Dendritic cell treated with granulocyte-macrophage colony-stimulating factor and Interleukin-4, amounts not matched to agents 40 ng/mL and 50 ng/mL, for 4 days (primary cell): Measurements from ENCODE around the gene CRIP1.

Source experiments
- H3K27ac Mint-ChIP-seq: one replicate; pipeline ENCODE4 v1.8.0; 2022; ENCODE audit warnings: mild to moderate bottlenecking, mixed read lengths
- H3K27me3 Mint-ChIP-seq: one replicate; pipeline ENCODE4 v1.8.0; 2022; ENCODE audit warnings: mild to moderate bottlenecking, mixed read lengths
- H3K36me3 Mint-ChIP-seq: one replicate; pipeline ENCODE4 v1.8.0; 2022; ENCODE audit warnings: low read depth, mixed read lengths
- H3K4me1 Mint-ChIP-seq: one replicate; pipeline ENCODE4 v1.8.0; 2022; ENCODE audit warnings: low read depth, mixed read lengths
- H3K4me3 Mint-ChIP-seq: one replicate; pipeline ENCODE4 v1.8.0; 2022; ENCODE audit warnings: mild to moderate bottlenecking, moderate library complexity, mixed read lengths
- H3K9me3 Mint-ChIP-seq: one replicate; pipeline ENCODE4 v1.8.0; 2022; ENCODE audit warnings: mixed read lengths
- intact Hi-C: fragments of 100-400 bp; cut with micrococcal nuclease; formaldehyde crosslinking; loops from one replicate; pipeline ENCODE4 v1.15.0; 2022

The CRIP1 gene

GRCh38 chr14:105493921-105494605 lies 7.4 kb downstream of the CRIP1 start:
- Mint-ChIP-seq H3K27me3 (no peaks in the 10 kb centered on the region), H3K4me3 (no peak overlapping the region), H3K9me3 (no peaks in the 10 kb centered on the region), H3K27ac (no peak overlapping the region), H3K36me3 (peaks cover 62% of the 10 kb centered on the region), H3K4me1 (peaks cover 16% of the 10 kb centered on the region)
- intact Hi-C loops: loop anchor here (5.0 kb wide), 2 partner anchors 33 to 102 kb away; partner anchors contain the start of gene TMEM121

GRCh38 chr14:105494606-105494929 lies 7.9 kb downstream of the CRIP1 start:
- no peaks in the 10 kb centered on the region for H3K27me3 Mint-ChIP-seq
- no peak overlapping the region for H3K4me3 Mint-ChIP-seq
- no peaks in the 10 kb centered on the region for H3K9me3 Mint-ChIP-seq
- peaks cover 11% of the 10 kb centered on the region for H3K4me1 Mint-ChIP-seq
- intact Hi-C loops: loop anchor here (5.0 kb wide), 2 partner anchors 33 to 102 kb away; partner anchors contain the start of gene TMEM121
- H3K36me3 Mint-ChIP-seq: peaks cover 58% of the 10 kb centered on the region
- H3K27ac Mint-ChIP-seq: no peak overlapping the region

- intact Hi-C loops: no loop called here
- H3K4me1 Mint-ChIP-seq: peaks cover 7% of the 10 kb centered on the region
- peaks cover 57% of the 10 kb centered on the region for H3K36me3 Mint-ChIP-seq
- no peak overlapping the region for H3K4me3 Mint-ChIP-seq
- no peaks in the 10 kb centered on the region for H3K9me3 Mint-ChIP-seq
- no peaks in the 10 kb centered on the region for H3K27me3 Mint-ChIP-seq
- no peak overlapping the region for H3K27ac Mint-ChIP-seq
These were observed 8.7 kb downstream of the CRIP1 start for GRCh38 chr14:105495101-105495989.

GRCh38 chr14:105495990-105496830 lies 9.5 kb downstream of the CRIP1 start:
- Mint-ChIP-seq H3K36me3 (peaks cover 57% of the 10 kb centered on the region), H3K27me3 (no peaks in the 10 kb centered on the region), H3K4me1 (peaks cover 7% of the 10 kb centered on the region), H3K27ac (no peak overlapping the region), H3K9me3 (no peaks in the 10 kb centered on the region), H3K4me3 (no peak overlapping the region)
- intact Hi-C loops: no loop called here

GRCh38 chr14:105496831-105497591 lies 10.3 kb downstream of the CRIP1 start:
- peaks cover 2% of the 10 kb centered on the region for H3K4me1 Mint-ChIP-seq
- H3K27me3 Mint-ChIP-seq: no peaks in the 10 kb centered on the region
- intact Hi-C loops: no loop called here

GRCh38 chr14:105497671-105498429 lies 11.2 kb downstream of the CRIP1 start:
- intact Hi-C loops: no loop called here
- peaks cover 55% of the 10 kb centered on the region for H3K36me3 Mint-ChIP-seq
- no peak overlapping the region for H3K4me3 Mint-ChIP-seq
- no peaks in the 10 kb centered on the region for H3K9me3 Mint-ChIP-seq
- no peak overlapping the region for H3K27ac Mint-ChIP-seq
- H3K27me3 Mint-ChIP-seq: peaks cover 5% of the 10 kb centered on the region
- no peaks in the 10 kb centered on the region for H3K4me1 Mint-ChIP-seq

More at GRCh38 chr14:105496831-105497591, 10.3 kb downstream of the CRIP1 start:
- Mint-ChIP-seq H3K4me3 (no peak overlapping the region), H3K27ac (no peak overlapping the region), H3K9me3 (no peaks in the 10 kb centered on the region), H3K36me3 (peaks cover 57% of the 10 kb centered on the region)

GRCh38 chr14:105498430-105499255 lies 12.0 kb downstream of the CRIP1 start:
- H3K9me3 Mint-ChIP-seq: no peaks in the 10 kb centered on the region
- no peaks in the 10 kb centered on the region for H3K4me1 Mint-ChIP-seq
- no peak overlapping the region for H3K27ac Mint-ChIP-seq
- intact Hi-C loops: no loop called here
- peaks cover 47% of the 10 kb centered on the region for H3K36me3 Mint-ChIP-seq
- no peak overlapping the region for H3K4me3 Mint-ChIP-seq
- H3K27me3 Mint-ChIP-seq: peaks cover 7% of the 10 kb centered on the region

GRCh38 chr14:105499256-105500035 lies 12.8 kb downstream of the CRIP1 start:
- H3K9me3 Mint-ChIP-seq: no peaks in the 10 kb centered on the region
- H3K36me3 Mint-ChIP-seq: peaks cover 39% of the 10 kb centered on the region
- H3K4me3 Mint-ChIP-seq: no peak overlapping the region
- no peak overlapping the region for H3K27ac Mint-ChIP-seq
- intact Hi-C loops: no loop called here
- H3K27me3 Mint-ChIP-seq: peaks cover 10% of the 10 kb centered on the region
- no peaks in the 10 kb centered on the region for H3K4me1 Mint-ChIP-seq

- Mint-ChIP-seq H3K4me1 (no peaks in the 10 kb centered on the region), H3K27me3 (peaks cover 10% of the 10 kb centered on the region), H3K27ac (no peak overlapping the region), H3K36me3 (peaks cover 32% of the 10 kb centered on the region), H3K9me3 (no peaks in the 10 kb centered on the region), H3K4me3 (no peak overlapping the region)
- intact Hi-C loops: no loop called here
These were observed 13.5 kb downstream of the CRIP1 start for GRCh38 chr14:105500036-105500725.

- Mint-ChIP-seq H3K27me3 (peaks cover 10% of the 10 kb centered on the region), H3K4me1 (no peaks in the 10 kb centered on the region), H3K36me3 (peaks cover 32% of the 10 kb centered on the region), H3K9me3 (no peaks in the 10 kb centered on the region), H3K4me3 (no peak overlapping the region), H3K27ac (no peak overlapping the region)
- intact Hi-C loops: no loop called here
These were observed 14.0 kb downstream of the CRIP1 start for GRCh38 chr14:105500726-105501101.

GRCh38 chr14:105501504-105502291 lies 15.0 kb downstream of the CRIP1 start:
- H3K9me3 Mint-ChIP-seq: no peaks in the 10 kb centered on the region
- no peak overlapping the region for H3K27ac Mint-ChIP-seq
- H3K36me3 Mint-ChIP-seq: peaks cover 25% of the 10 kb centered on the region
- intact Hi-C loops: no loop called here
- H3K4me3 Mint-ChIP-seq: no peak overlapping the region
- peaks cover 16% of the 10 kb centered on the region for H3K27me3 Mint-ChIP-seq
- H3K4me1 Mint-ChIP-seq: no peaks in the 10 kb centered on the region
